NCI-H226 (cell line): ENCODE measurements around the gene UGDH.
"Not testable (repeated sequence)": the region's sequence is repeated elsewhere in the genome, so short reads cannot be mapped to it uniquely, and the experiment has no call there.

ENCODE experiments used
- DNase-seq: peaks from one replicate; pipeline ENCODE4 v3.0.0-alpha.2; 2015

The UGDH gene

GRCh38 chr4:39528061-39528465 is 824 bp upstream of the UGDH start:
- peak; percentile 70 for DNase-seq

- DNase-seq = no peak
Measured at GRCh38 chr4:39526765-39527295, 409 bp downstream of the UGDH start.

- DNase-seq = no peak
Measured at GRCh38 chr4:39525822-39526690, 1.2 kb downstream of the UGDH start.

- DNase-seq = no peak
Measured at GRCh38 chr4:39524161-39524957, 2.9 kb downstream of the UGDH start.

GRCh38 chr4:39522068-39522467 is 5.2 kb downstream of the UGDH start:
- no peak for DNase-seq

- DNase-seq = no peak
Measured at GRCh38 chr4:39521253-39521919, 5.9 kb downstream of the UGDH start.

- no peak for DNase-seq
Measured at GRCh38 chr4:39518484-39518883, 8.8 kb downstream of the UGDH start.

GRCh38 chr4:39516407-39516966 is 10.8 kb downstream of the UGDH start:
- no peak for DNase-seq

GRCh38 chr4:39515669-39516401 is 11.4 kb downstream of the UGDH start:
- not testable (repeated sequence) for DNase-seq

- no peak for DNase-seq
Measured at GRCh38 chr4:39514888-39515401, 12.3 kb downstream of the UGDH start.

GRCh38 chr4:39514266-39514665 is 13.0 kb downstream of the UGDH start:
- DNase-seq = not testable (repeated sequence)

GRCh38 chr4:39510348-39510929 is 16.8 kb downstream of the UGDH start:
- DNase-seq = no peak

GRCh38 chr4:39505581-39505980 is 21.7 kb downstream of the UGDH start:
- no peak for DNase-seq

- DNase-seq = no peak
Measured at GRCh38 chr4:39504538-39504937, 22.7 kb downstream of the UGDH start.

- not testable (repeated sequence) for DNase-seq
Measured at GRCh38 chr4:39502664-39503035, 24.6 kb downstream of the UGDH start.

GRCh38 chr4:39502019-39502663 is 25.1 kb downstream of the UGDH start:
- no peak for DNase-seq

GRCh38 chr4:39498727-39499020 is 28.6 kb downstream of the UGDH start:
- DNase-seq = no peak

GRCh38 chr4:39497909-39498726 is 29.1 kb downstream of the UGDH start:
- DNase-seq = no peak

GRCh38 chr4:39495446-39496213 is 31.6 kb downstream of the UGDH start:
- DNase-seq = no peak
